HG02610 (cell line): Measurements from ENCODE around the gene UNC45A.
"Not testable (repeated sequence)": the region's sequence is repeated elsewhere in the genome, so short reads cannot be mapped to it uniquely, and the experiment has no call there.

ENCODE experiments used
- ATAC-seq: cut with Tn5 transposase; IDR thresholded peaks from one replicate; pipeline ENCODE4 v1.9.1; 2021; ENCODE audit warnings: mild to moderate bottlenecking, moderate library complexity; ENCODE audit not compliant: unreplicated experiment

UNC45A gene

GRCh38 chr15:90917569-90917968, 17.5 kb upstream of the UNC45A start:
- ATAC-seq, result no peak

- ATAC-seq, result no peak
These were observed 16.9 kb upstream of the UNC45A start for GRCh38 chr15:90918034-90918788.

GRCh38 chr15:90918835-90919234, 16.2 kb upstream of the UNC45A start:
- no peak for ATAC-seq

- ATAC-seq, result no peak
These were observed 13.2 kb upstream of the UNC45A start for GRCh38 chr15:90921887-90922286.

- ATAC-seq, result peak; percentile 69
These were observed 12.3 kb upstream of the UNC45A start for GRCh38 chr15:90922712-90923322.

GRCh38 chr15:90924375-90924774, 10.7 kb upstream of the UNC45A start:
- ATAC-seq, result peak; percentile 84

GRCh38 chr15:90926766-90927165, 8.3 kb upstream of the UNC45A start:
- ATAC-seq, result not testable (repeated sequence)

GRCh38 chr15:90928106-90928505, 7.0 kb upstream of the UNC45A start:
- ATAC-seq, result not testable (repeated sequence)

GRCh38 chr15:90929246-90930019, 5.7 kb upstream of the UNC45A start:
- ATAC-seq, result peak; percentile 1

GRCh38 chr15:90930861-90931574, 4.1 kb upstream of the UNC45A start:
- no peak for ATAC-seq

- ATAC-seq, result no peak
These were observed 3.6 kb upstream of the UNC45A start for GRCh38 chr15:90931575-90931827.

GRCh38 chr15:90931828-90932659, 3.0 kb upstream of the UNC45A start, which contains the start of gene HDDC3:
Gene HDDC3, minus strand, starts transcription at chr15:90932549. Its CDS starts 9 bp downstream, at chr15:90932540.
- peak; percentile 47 for ATAC-seq

- ATAC-seq, result no peak
These were observed 2.5 kb upstream of the UNC45A start for GRCh38 chr15:90932660-90932991.

- ATAC-seq, result no peak
These were observed 1.8 kb upstream of the UNC45A start for GRCh38 chr15:90933301-90933700.

- ATAC-seq, result peak; percentile 32
These were observed 683 bp upstream of the UNC45A start for GRCh38 chr15:90934256-90934948.

- no peak for ATAC-seq
These were observed 1.7 kb downstream of the UNC45A start for GRCh38 chr15:90936823-90937222.

GRCh38 chr15:90938261-90938660, 3.2 kb downstream of the UNC45A start:
- ATAC-seq, result no peak

- ATAC-seq, result no peak
These were observed 4.7 kb downstream of the UNC45A start for GRCh38 chr15:90939756-90940155.

GRCh38 chr15:90941038-90941437, 6.0 kb downstream of the UNC45A start:
- no peak for ATAC-seq
